ENCODE measurements around the gene SLC9A5.

Gene SLC9A5

DNA sequence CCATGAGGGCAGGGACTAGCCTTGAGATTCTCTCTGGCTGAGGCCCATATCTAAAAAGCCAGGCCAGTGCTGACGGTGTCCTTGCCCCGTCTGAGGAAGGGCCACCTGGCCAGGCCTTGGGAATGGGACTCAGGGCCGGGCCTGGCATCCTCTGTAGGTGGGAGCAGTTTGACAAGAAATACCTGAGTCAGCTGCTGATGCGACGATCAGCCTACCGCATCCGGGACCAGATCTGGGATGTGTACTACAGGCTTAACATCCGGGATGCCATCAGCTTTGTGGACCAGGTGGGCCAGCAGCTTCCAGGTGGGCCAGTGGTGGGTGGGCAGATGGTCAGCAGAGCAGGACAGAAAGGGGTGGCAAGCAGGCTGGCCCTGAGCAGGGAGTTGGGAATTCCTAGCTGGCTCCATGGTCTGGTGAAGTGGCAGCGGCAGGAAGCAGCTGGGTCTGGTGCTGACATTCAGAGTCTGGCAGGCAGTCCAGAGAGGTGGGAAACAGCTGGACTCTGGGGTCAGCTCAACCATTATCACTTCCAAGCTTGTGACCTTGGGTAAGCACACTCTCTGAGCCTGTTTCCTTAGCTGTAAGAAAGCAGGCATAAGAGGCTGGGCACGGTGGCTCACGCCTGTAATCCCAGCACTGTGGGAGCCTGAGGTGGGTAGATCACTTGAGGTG lies 9.5 kb downstream of the SLC9A5 start:
- no peak for DNase-seq

- no peak for DNase-seq
These were observed 10.9 kb downstream of the SLC9A5 start for GRCh38 chr16:67259705-67260104.

DNA sequence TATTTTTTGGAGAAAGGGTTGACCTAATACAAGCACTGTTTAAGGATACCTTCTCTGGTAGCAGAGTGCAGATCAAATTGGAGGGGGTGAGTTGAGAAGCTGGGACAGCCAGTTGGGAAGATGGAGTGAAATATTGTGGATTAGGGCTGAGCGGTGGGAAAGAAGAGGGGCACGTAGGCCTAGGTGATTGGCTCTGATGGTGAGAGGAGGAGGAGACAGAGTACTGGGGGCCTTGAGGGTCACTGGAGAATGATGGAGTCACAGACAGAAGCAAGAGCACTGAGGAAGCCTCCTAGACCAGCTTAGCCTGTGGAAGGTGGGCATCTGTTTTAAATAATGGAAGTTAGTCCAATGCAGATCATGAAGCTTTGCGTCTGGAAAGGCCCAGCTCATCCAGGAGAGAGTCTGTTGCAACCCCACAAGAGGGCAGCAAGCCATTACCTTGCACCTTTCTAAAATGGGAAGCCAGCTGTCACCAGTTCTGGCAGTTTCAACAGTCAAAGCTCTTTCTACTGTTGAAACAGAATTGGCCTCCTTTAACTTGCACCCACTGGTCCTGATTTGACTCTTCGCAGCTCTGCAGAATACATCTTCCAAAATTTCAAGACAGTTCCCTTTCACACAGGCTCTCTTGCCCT lies 11.8 kb downstream of the SLC9A5 start:
- DNase-seq, result peak; percentile 57

GRCh38 chr16:67263201-67263600 lies 14.4 kb downstream of the SLC9A5 start:
- no peak for DNase-seq

DNA sequence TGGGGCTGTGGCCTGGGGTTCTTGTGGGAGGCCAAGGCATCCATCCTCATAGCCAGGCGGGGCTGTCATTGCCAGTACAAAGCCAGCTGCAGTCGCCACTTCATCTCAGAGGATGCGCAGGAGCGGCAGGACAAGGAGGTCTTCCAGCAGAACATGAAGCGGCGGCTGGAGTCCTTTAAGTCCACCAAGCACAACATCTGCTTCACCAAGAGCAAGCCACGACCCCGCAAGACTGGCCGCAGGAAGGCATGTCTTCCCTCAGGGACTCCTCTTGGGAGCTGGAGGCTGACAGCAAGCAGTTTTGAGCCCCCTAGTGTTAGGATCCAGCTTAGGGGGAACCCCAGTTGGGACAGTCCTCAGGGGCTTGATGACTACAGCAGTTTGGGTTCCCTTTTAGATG lies 15.5 kb downstream of the SLC9A5 start:
- DNase-seq, result no peak

GRCh38 chr16:67264866-67265265 lies 16.1 kb downstream of the SLC9A5 start:
- DNase-seq, result no peak

GRCh38 chr16:67265834-67266233 lies 17.1 kb downstream of the SLC9A5 start:
- DNase-seq, result no peak

GRCh38 chr16:67268136-67268579 lies 19.4 kb downstream of the SLC9A5 start:
- no peak for DNase-seq

- no peak for DNase-seq
These were observed 21.0 kb downstream of the SLC9A5 start for GRCh38 chr16:67269766-67270165.

DNA sequence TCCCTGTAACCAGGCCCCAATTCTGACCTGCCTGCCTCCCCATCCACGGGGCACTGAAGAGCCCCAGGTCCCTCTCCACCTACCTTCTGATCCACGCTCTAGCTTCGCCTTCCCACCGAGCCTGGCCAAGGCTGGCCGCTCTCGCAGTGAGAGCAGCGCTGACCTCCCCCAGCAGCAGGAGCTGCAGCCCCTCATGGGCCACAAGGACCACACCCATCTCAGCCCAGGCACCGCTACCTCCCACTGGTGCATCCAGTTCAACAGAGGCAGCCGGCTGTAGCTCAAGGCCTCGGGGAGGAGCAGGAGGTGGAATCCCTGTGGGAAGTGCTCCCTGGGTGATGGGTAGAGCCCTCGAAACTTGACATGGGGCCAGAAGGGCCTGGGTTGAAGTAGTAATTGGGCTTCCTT lies 22.2 kb downstream of the SLC9A5 start:
- no peak for DNase-seq

GRCh38 chr16:67271446-67271845 lies 22.7 kb downstream of the SLC9A5 start:
- DNase-seq, result no peak

GRCh38 chr16:67275321-67275720 lies 26.5 kb downstream of the SLC9A5 start:
- no peak for DNase-seq

DNA sequence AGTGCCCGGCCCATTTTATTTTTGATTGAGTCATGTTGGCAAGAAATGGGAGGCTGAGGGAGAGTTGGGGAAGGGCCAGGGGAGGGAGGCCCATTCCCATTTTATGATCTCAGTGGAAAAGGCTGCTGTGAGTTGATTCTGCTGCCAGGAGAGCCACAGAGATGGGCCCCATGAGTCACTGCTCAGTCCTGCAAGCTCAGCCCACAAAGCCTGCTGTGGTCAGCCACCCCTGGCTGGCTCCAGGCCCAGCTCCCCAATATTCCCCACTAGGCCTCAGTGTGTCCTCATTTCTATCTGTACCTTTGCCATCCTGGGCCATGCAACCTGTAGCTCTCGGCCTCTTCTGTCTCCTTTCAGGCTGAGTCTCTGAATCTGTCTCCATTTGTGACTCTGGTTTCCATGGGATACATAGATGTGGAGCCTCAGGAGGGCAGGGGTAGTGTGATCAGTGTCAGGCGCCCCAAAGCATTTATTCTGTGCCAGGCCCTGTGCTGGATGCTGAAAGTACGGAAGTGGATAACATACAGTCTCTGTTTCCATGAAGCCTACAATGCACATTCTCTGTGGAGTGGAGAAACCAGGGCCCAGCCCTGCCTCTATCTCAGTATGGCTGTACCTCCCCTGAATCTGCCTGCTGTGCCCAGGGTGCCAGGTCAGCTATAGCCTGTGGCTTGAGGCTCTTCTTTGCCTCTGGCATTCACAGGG lies 28.7 kb downstream of the SLC9A5 start:
- DNase-seq, result peak; percentile 45

- DNase-seq, result no peak
These were observed 29.4 kb downstream of the SLC9A5 start for GRCh38 chr16:67277999-67278772.

GRCh38 chr16:67278773-67279295 lies 30.1 kb downstream of the SLC9A5 start:
- peak; percentile 66 for DNase-seq

GRCh38 chr16:67279296-67280089 lies 30.7 kb downstream of the SLC9A5 start, which contains the start of gene PLEKHG4:
Gene PLEKHG4, plus strand, starts transcription at chr16:67279532. Its CDS starts 513 bp downstream, at chr16:67280045.
- peak; percentile 92 for DNase-seq

- no peak for DNase-seq
These were observed 31.6 kb downstream of the SLC9A5 start for GRCh38 chr16:67280090-67281015.

DNA sequence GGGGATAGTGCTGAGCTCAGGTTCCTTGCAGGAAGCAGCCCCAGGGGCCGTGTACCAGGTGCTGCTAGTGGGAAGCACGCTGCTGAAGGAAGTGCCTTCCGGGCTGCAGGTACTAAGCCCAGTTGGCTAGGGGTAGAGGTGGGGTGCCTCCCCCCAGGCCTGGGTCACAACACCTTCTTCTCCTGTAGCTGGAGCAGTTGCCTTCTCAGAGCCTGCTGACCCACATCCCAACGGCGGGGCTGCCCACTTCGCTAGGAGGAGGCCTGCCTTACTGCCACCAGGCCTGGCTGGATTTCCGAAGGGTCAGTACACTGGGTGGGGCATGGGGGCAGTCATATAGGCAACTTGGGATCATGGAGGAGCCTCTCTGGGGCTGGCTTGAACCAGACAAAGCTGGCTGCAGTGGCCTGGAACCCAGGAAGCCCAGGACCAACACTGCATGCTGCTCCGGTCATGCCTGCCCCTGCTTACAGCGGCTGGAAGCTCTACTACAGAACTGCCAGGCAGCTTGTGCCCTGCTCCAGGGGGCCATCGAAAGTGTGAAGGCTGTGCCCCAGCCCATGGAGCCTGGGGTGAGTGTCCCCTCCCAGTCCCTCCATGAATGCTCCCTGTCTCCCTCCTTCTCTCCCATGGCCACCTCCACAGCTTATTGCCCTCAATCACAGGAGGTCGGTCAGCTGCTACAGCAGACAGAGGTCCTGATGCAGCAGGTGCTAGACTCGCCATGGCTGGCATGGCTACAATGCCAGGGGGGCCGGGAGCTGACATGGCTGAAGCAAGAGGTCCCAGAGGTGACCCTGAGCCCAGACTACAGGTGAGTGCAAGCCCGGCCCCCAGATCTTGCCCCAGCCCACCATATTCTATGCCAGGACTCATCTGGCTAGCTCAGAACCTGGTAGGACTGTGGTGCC lies 33.0 kb downstream of the SLC9A5 start:
- no peak for DNase-seq

DNA sequence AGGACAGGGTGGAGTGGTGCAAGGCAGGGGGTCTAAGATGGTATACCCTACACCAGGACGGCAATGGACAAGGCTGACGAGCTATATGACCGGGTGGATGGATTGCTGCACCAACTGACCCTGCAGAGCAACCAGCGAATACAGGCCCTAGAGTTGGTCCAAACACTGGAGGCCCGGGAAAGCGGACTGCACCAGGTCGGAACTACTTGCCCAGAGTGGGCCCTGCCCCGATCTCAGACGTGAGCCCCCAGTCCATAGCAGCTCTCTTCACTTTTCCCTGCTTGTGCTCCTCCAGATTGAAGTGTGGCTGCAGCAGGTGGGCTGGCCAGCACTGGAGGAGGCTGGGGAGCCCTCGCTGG lies 33.6 kb downstream of the SLC9A5 start:
- DNase-seq, result no peak

Data from activated CD4-positive, alpha-beta T cell treated with anti-CD3 and anti-CD28 coated beads, Interleukin-10, Interleukin-2, amounts not matched to agents 100 ng/mL and 50 ng/mL, durations not matched to agents 16 hours and 8 hours (primary cell).